Lung (tissue), 12 donors: ENCODE measurements around the gene CARMIL3. TPM values are rescaled to one million over a fixed set of nuclear protein-coding genes. Genes with fewer than 3 reads are reported as not detected.

ENCODE experiments used
- ATAC-seq: fragments of 200-7000 bp; cut with Tn5 transposase; one replicate; pipeline ENCODE4 v1.9.1; 2020; ENCODE audit warnings: moderate number of reproducible peaks; ENCODE audit not compliant: insufficient read depth, low FRiP score
- DNase-seq, 3 donors: peaks; one replicate each; pipeline ENCODE4 v3.0.0-alpha.2; 2013 to 2017
- H3K27ac ChIP-seq, 2 donors: one replicate each; pipeline ENCODE4 v1.5.1; 2013; ENCODE audit warnings: mild to moderate bottlenecking in 2 of 2, moderate library complexity in 2 of 2, control low read depth in 1 of 2, inconsistent platforms in 1 of 2, low read depth in 1 of 2, low read length in 1 of 2
- H3K27me3 ChIP-seq, 3 donors: one replicate each; pipeline ENCODE4 v1.5.1; 2013; ENCODE audit warnings: low read length in 2 of 3; ENCODE audit not compliant: control insufficient read depth in 3 of 3, insufficient read depth in 3 of 3
- H3K36me3 ChIP-seq, 4 donors: one replicate each; pipeline ENCODE4 v1.5.1; 2013; ENCODE audit warnings: low read length in 4 of 4, mild to moderate bottlenecking in 1 of 4, moderate library complexity in 1 of 4; ENCODE audit not compliant: control insufficient read depth in 4 of 4, insufficient read depth in 4 of 4
- H3K4me1 ChIP-seq, 5 donors: one replicate each; pipeline ENCODE4 v1.5.1; 2013; ENCODE audit warnings: low read length in 5 of 5, mild to moderate bottlenecking in 2 of 5, moderate library complexity in 1 of 5; ENCODE audit not compliant: control insufficient read depth in 5 of 5, insufficient read depth in 5 of 5
- H3K4me3 ChIP-seq: one replicate; pipeline ENCODE4 v1.5.1; 2013; ENCODE audit warnings: mild to moderate bottlenecking, control low read depth, moderate library complexity
- H3K9ac ChIP-seq, 2 donors: one replicate each; pipeline ENCODE4 v1.5.1; 2013; ENCODE audit warnings: low read length in 2 of 2, control low read depth in 1 of 2; ENCODE audit not compliant: insufficient read depth in 1 of 2
- H3K9me3 ChIP-seq, 4 donors: one replicate each; pipeline ENCODE4 v1.5.1; 2013; ENCODE audit warnings: low read length in 3 of 4, mild to moderate bottlenecking in 1 of 4, moderate library complexity in 1 of 4; ENCODE audit not compliant: control insufficient read depth in 4 of 4, insufficient read depth in 3 of 4
- WGBS, 2 donors: extraction: QIAGEN DNeasy Blood & Tissue Kit; methylation state at CpG; one replicate each; pipeline ENCODE4 v1.1.7; 2013; 5-methylcytosine and 5-hydroxymethylcytosine counted together
- polyA plus RNA-seq, 2 donors: library from polyadenylated mRNA; stranded (reverse); fragments of 200-250 nt; gene quantifications; one replicate each; pipeline ENCODE4 v1.2.1, GENCODE V29; 2013
- total RNA-seq, 2 donors: library from RNA; depleted of rRNA in 1 of 2; stranded (reverse); fragments of >200 nt in 1 of 2; gene quantifications; one replicate each; pipeline ENCODE4 v1.2.1, GENCODE V29; 2014 to 2021
- TF ChIP-seq, protein P1 (sequence below): IDR thresholded peaks from 2 replicates; pipeline ENCODE4 v1.5.1; 2012; ENCODE audit warnings: mild to moderate bottlenecking; ENCODE audit errors: control extremely low read depth, extremely low read depth
- donor health status: control.
- donor health status: control.
- donor health status: Bipolar disorder and iron deficiency.
- donor health status: healthy.
- donor health status: DM: yes; HTN: yes; CAD: no.

Gene CARMIL3
- total and polyA plus RNA-seq, 4 donors: 0.37 to 2.4 (median 0.78) TPM

DNA sequence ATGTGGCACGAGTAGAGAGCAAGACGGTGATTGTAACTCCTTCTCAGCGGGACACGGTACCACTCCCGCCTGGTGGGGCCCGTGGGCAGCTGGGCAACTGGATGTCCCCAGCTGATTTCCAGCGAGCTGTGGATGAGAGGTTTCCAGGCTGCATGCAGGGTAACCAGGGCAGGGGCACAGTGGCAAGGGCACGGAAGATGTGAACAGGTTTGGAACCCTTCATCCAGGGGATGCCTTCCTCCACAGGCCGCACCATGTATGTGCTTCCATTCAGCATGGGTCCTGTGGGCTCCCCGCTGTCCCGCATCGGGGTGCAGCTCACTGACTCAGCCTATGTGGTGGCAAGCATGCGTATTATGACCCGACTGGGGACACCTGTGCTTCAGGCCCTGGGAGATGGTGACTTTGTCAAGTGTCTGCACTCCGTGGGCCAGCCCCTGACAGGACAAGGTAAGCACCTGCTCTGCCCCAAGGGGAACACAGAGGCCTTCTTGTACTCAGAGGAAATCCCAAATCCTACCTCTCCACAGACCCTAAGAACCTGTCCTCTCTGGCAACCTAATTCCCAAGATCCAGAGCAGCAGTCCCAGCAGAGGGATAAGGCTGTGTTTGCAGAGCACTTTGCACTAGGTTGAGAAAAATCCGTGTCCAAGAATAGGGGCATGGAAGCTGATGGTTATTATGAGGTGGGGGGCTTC, 46.6 kb downstream of the CARMIL3 start:
- 96 to 97% methylated on average over 16 of the region's 16 CpGs for WGBS, 2 donors
- Histone ChIP-seq H3K4me1 (peaks cover 0 to 17% (median 6%) of the 10 kb centered on the region in 5 donors), H3K4me3 (no peak overlapping the region), H3K36me3 (peaks cover 0 to 32% (median 5%) of the 10 kb centered on the region in 4 donors), H3K27ac (no peak overlapping the region), H3K9ac (no peak overlapping the region), H3K27me3 (no peaks in the 10 kb centered on the region), H3K9me3 (no peaks in the 10 kb centered on the region)
- TF ChIP-seq, protein P1, sequence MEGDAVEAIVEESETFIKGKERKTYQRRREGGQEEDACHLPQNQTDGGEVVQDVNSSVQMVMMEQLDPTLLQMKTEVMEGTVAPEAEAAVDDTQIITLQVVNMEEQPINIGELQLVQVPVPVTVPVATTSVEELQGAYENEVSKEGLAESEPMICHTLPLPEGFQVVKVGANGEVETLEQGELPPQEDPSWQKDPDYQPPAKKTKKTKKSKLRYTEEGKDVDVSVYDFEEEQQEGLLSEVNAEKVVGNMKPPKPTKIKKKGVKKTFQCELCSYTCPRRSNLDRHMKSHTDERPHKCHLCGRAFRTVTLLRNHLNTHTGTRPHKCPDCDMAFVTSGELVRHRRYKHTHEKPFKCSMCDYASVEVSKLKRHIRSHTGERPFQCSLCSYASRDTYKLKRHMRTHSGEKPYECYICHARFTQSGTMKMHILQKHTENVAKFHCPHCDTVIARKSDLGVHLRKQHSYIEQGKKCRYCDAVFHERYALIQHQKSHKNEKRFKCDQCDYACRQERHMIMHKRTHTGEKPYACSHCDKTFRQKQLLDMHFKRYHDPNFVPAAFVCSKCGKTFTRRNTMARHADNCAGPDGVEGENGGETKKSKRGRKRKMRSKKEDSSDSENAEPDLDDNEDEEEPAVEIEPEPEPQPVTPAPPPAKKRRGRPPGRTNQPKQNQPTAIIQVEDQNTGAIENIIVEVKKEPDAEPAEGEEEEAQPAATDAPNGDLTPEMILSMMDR: no peak
- ATAC-seq (no peak), DNase-seq (no peak)

DNA sequence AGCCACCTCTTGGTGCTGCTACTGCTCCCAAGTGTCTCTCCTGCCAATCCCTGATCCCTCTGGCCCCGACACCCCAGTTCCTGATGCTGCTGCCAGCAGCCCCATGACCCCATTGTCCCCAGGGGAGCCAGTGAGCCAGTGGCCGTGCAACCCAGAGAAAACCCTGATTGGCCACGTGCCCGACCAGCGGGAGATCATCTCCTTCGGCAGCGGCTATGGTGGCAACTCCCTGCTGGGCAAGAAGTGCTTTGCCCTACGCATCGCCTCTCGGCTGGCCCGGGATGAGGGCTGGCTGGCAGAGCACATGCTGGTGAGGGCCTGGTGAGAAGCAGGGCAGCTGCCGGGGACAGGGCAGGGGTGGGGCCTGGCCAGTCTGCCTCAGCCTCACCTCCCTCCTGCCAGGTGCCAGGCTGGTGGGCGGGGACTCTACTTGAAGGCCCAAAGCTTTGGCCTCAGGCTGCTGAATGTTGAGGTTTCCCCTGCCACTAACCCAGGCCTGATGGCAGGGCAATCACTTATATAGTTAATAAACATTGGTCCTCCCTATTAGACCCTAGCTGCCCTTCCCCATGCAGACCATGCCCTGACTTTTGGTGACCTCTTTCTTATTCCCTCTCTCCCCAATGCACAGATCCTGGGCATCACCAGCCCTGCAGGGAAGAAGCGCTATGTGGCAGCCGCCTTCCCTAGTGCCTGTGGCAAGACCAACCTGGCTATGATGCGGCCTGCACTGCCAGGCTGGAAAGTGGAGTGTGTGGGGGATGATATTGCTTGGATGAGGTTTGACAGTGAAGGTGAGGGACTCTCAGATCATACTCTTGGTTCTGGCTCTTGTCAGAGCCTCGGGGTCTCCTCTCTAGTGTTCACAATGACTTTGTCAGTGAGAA, 47.4 kb downstream of the CARMIL3 start:
- TF ChIP-seq, protein P1: no peak
- Histone ChIP-seq H3K27me3 (no peaks in the 10 kb centered on the region), H3K27ac (no peak overlapping the region), H3K4me3 (no peak overlapping the region), H3K9ac (no peak overlapping the region), H3K9me3 (no peaks in the 10 kb centered on the region), H3K4me1 (peaks cover 0 to 13% (median 6%) of the 10 kb centered on the region in 5 donors), H3K36me3 (peaks cover 0 to 36% (median 5%) of the 10 kb centered on the region in 4 donors)
- no peak for ATAC-seq
- 90 to 91% methylated on average over 17 of the region's 17 CpGs for WGBS, 2 donors
- DNase-seq: no peak

DNA sequence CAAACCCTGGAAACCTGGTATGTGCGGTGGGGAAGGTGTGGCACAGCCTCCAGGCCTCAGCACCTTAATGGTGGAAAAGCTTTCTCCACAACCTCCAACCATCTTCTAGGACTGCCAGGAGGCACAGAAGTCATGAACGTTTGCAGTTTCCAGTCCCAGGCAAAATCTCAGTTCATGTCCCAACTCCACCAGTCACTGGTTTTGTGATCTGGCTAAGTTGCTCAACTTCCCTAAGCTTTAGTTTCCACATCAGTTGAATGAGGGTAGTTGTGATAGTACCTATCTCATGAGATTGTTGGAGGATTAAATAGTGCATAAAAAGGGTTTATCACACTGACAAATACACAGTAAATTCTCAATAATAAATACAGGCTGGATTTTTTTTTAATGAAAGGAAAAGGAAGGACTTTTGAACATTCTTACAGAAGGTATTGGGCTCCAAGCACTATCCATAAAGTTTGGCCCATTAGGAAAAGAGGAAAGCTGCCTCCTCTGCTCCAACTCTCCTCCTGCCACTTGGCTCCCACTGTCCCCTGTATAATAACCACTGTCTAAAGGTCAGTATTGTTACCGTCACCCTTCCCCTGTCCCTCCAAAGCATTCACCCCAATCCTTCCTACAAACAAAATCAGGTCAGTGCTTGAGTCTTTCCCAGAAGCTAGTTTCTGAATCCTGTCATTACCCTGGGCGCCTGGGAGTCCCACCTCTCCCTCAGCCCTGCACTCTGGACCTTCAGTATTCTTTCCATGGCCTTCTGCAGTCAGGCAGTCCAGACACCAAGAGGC, 48.6 kb downstream of the CARMIL3 start:
- Histone ChIP-seq H3K9me3 (no peaks in the 10 kb centered on the region), H3K27ac (no peak overlapping the region), H3K27me3 (no peaks in the 10 kb centered on the region), H3K4me1 (peaks cover 0 to 7% (median 4%) of the 10 kb centered on the region in 5 donors), H3K4me3 (no peak overlapping the region), H3K36me3 (peaks cover 0 to 36% (median 6%) of the 10 kb centered on the region in 4 donors), H3K9ac (no peak overlapping the region)
- ATAC-seq: no peak
- TF ChIP-seq, protein P1: no peak
- 78 to 85% methylated on average over 4 of the region's 4 CpGs for WGBS, 2 donors
- no peak for DNase-seq
